NCI-H2227 (cell line): ENCODE data around the gene AADACL2.

ENCODE experiments used
- DNase-seq: peaks from one replicate; lab custom pipeline; 2025; ENCODE audit not compliant: unreplicated experiment; lab: John Stamatoyannopoulos, UW

AADACL2 gene

GRCh38 chr3:151800431-151800830 is 66.7 kb downstream of the AADACL2 start:
- DNase-seq = no peak

GRCh38 chr3:151804267-151804666 is 70.5 kb downstream of the AADACL2 start:
- DNase-seq = no peak

GRCh38 chr3:151806838-151807237 is 73.1 kb downstream of the AADACL2 start:
- no peak for DNase-seq
